T-cell (primary cell): ENCODE measurements around the gene HBEGF. TPM values are rescaled to one million over a fixed set of nuclear protein-coding genes. Genes with fewer than 3 reads are reported as not detected.
A peak's percentile ranks its signal among the peaks of the same experiment; 100 is the strongest.

ENCODE experiments used
- ATAC-seq, 4 experiments: fragments of 200-7000 bp in 3 of 4; fragments of 150-1000 bp in 1 of 4; cut with Tn5 transposase; replicated peaks in 1 of 4; 1 replicate in 3 of 4; 2 replicates in 1 of 4; pipeline ENCODE4 v1.10.0; 2021; ENCODE audit warnings: moderate library complexity in 3 of 4, mild to moderate bottlenecking in 2 of 4, moderate number of reproducible peaks in 1 of 4
- CTCF ChIA-PET, 2 donors: fragments of 300-600 bp; sonication (Branson Sonifier 250); formaldehyde crosslinking; loops; one replicate each; lab custom pipeline; 2022; ENCODE audit warnings: antibody characterized with exemption in 2 of 2; lab: Charles Lee
- POLR2A ChIA-PET, 2 donors: fragments of 300-600 bp; sonication (Branson Sonifier 250); formaldehyde crosslinking; loops; one replicate each; lab custom pipeline; 2022; ENCODE audit warnings: antibody characterized with exemption in 2 of 2; lab: Charles Lee
- DNase-seq, 35 experiments: peaks; one replicate each; pipeline versions ENCODE4 v3.0.0 to v3.0.0-alpha.2; 2013 to 2023
- H3K27ac ChIP-seq: one replicate; pipeline ENCODE4 v1.5.1; 2013; ENCODE audit warnings: low read length
- H3K27me3 ChIP-seq, 2 experiments: replicated peaks in 1 of 2; 1 replicate in 1 of 2; 2 replicates in 1 of 2; pipeline versions ENCODE4 v1.6.1 to v1.7.0; 2013; ENCODE audit warnings: low read length in 1 of 2, mixed read lengths in 1 of 2; ENCODE audit not compliant: control insufficient read depth in 2 of 2, insufficient read depth in 2 of 2; ENCODE audit errors: extremely low read depth in 1 of 2
- H3K36me3 ChIP-seq, 2 donors: 1 replicate in 1 of 2; 2 replicates in 1 of 2; pipeline versions ENCODE4 v1.6.1 to v1.7.0; 2013; ENCODE audit warnings: low read length in 1 of 2; ENCODE audit not compliant: control insufficient read depth in 2 of 2, insufficient read depth in 1 of 2; ENCODE audit errors: extremely low read depth in 1 of 2
- H3K4me1 ChIP-seq, 2 experiments: 1 replicate in 1 of 2; 2 replicates in 1 of 2; pipeline versions ENCODE4 v1.6.1 to v1.7.0; 2013; ENCODE audit warnings: low read length in 2 of 2, mixed read lengths in 1 of 2; ENCODE audit not compliant: insufficient read depth in 2 of 2, control insufficient read depth in 1 of 2; ENCODE audit errors: extremely low read depth in 1 of 2
- H3K4me3 ChIP-seq, 2 donors: 1 replicate in 1 of 2; 2 replicates in 1 of 2; pipeline versions ENCODE4 v1.5.1 to v1.7.0; 2013; ENCODE audit warnings: mild to moderate bottlenecking in 2 of 2, low read length in 1 of 2, moderate library complexity in 1 of 2; ENCODE audit not compliant: control insufficient read depth in 1 of 2; ENCODE audit errors: extremely low read depth in 1 of 2
- H3K9me3 ChIP-seq: 2 replicates; pipeline ENCODE4 v1.7.0; 2013
- H3K27ac Mint-ChIP-seq, 2 donors: one replicate each; pipeline ENCODE4 v1.8.0; 2020 to 2021; ENCODE audit warnings: mild to moderate bottlenecking in 2 of 2, mixed read lengths in 2 of 2
- H3K27me3 Mint-ChIP-seq, 2 donors: one replicate each; pipeline ENCODE4 v1.8.0; 2021 to 2022; ENCODE audit warnings: mixed read lengths in 2 of 2
- H3K36me3 Mint-ChIP-seq: one replicate; pipeline ENCODE4 v1.8.0; 2021; ENCODE audit warnings: mixed read lengths
- H3K4me1 Mint-ChIP-seq, 3 donors: one replicate each; pipeline ENCODE4 v1.8.0; 2020 to 2022; ENCODE audit warnings: mixed read lengths in 3 of 3, mild to moderate bottlenecking in 1 of 3
- H3K4me3 Mint-ChIP-seq, 3 donors: one replicate each; pipeline ENCODE4 v1.8.0; 2020 to 2022; ENCODE audit warnings: mild to moderate bottlenecking in 3 of 3, mixed read lengths in 3 of 3, moderate library complexity in 3 of 3
- H3K9me3 Mint-ChIP-seq, 3 donors: one replicate each; pipeline ENCODE4 v1.8.0; 2020 to 2022; ENCODE audit warnings: mixed read lengths in 3 of 3
- WGBS: methylation state at CpG from one replicate; pipeline ENCODE4 v1.1.5; 2013; ENCODE audit warnings: missing lambda C conversion rate; ENCODE audit not compliant: insufficient coverage; 5-methylcytosine and 5-hydroxymethylcytosine counted together
- total RNA-seq, 35 experiments: library from RNA in 6 of 35; stranded (reverse) in 6 of 35; fragments of 120-200 nt in 1 of 35; gene quantifications; one replicate each; pipeline versions ENCODE4 v1.2.1 to v1.2.4 and lab custom pipeline; 2013 to 2026

HBEGF gene
- total RNA-seq, 5 donors from 2014 or later (not counting 1 experiment from before 2014, with no cell fraction given): 0.47 to 2.8 (median 1.9) TPM

DNA sequence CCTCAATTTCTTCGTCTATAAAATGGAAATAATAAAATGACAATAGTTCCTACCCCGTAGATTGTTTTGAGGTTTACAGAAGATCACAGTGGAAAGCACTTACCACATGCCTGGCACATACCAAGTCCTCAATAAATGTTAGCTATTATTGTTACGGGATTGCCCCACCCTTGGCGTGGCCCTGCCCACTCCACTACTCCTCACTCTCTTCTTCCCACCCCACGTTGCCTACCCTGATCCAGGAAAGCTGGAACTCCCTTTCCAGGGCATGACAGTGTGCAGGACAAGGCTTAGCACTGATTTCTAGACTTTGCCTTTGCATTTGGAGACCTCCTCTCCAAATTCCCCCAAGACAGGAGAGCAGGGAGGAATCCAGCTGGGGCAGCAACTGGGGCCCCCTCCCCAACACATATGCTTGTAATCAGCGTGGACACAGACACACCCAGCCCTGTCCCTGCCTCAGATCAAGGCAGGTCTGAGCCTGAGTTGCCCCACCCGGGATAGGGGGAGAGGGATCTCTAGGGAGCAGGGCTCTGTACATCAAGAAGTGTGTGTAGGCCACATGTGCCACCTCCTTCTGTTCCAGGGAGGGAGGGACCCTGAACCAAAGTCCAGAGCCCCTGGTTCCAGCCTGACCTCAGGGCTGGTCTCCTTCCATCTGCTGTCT lies 20.3 kb upstream of the HBEGF start:
- H3K27ac ChIP-seq: no peak overlapping the region
- no peaks in the 10 kb centered on the region for H3K9me3 ChIP-seq
- ChIA-PET CTCF (interaction anchor here (0.6 to 1.4 kb wide), 4 partner anchors 14 to 1171 kb away, joined by 3 to 6 read pairs (median 4); no protein-coding TSS in a partner anchor), POLR2A (no interaction called here)
- Mint-ChIP-seq H3K27me3 (no peaks in the 10 kb centered on the region), H3K9me3 (no peaks in the 10 kb centered on the region), H3K36me3 (no peaks in the 10 kb centered on the region), H3K4me3 (no peak overlapping the region), H3K27ac (no peak overlapping the region), H3K4me1 (peaks cover 4 to 7% (median 4%) of the 10 kb centered on the region in 3 donors)
- peaks cover 0 to 12% of the 10 kb centered on the region in 2 experiments for H3K27me3 ChIP-seq
- 75% methylated on average over 5 of the region's 7 CpGs for WGBS
- ATAC-seq (no peak), DNase-seq (no peak)
- H3K4me3 ChIP-seq: no peak overlapping the region
- peaks cover 0 to 8% of the 10 kb centered on the region in 2 experiments for H3K4me1 ChIP-seq
- no peaks in the 10 kb centered on the region for H3K36me3 ChIP-seq

DNA sequence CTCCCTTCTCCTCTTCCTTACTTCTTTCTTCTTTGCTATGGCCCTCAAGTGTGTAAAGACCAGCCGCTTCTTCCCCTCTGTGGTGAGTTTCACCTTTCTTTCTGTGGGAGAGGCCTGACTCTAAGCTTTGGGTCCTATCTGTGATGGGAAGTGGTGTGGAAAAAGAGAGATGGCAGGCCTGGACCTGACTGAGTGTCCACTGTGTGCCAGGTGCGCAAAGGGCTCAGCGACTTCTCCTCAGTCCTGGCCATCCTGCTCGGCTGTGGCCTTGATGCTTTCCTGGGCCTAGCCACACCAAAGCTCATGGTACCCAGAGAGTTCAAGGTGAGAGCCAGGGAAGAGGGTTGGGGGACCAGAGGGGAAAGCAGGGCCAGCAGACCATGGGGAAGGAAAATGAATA lies 19.5 kb upstream of the HBEGF start:
- H3K36me3 ChIP-seq: no peaks in the 10 kb centered on the region
- peaks cover 4 to 7% (median 4%) of the 10 kb centered on the region in 3 donors for H3K4me1 Mint-ChIP-seq
- no peaks in the 10 kb centered on the region for H3K9me3 Mint-ChIP-seq
- H3K4me1 ChIP-seq: peaks cover 0 to 8% of the 10 kb centered on the region in 2 experiments
- DNase-seq (no peak), ATAC-seq (no peak)
- no peak overlapping the region for H3K27ac ChIP-seq
- WGBS: 92% methylated on average over 3 of the region's 4 CpGs
- no peaks in the 10 kb centered on the region for H3K36me3 Mint-ChIP-seq
- ChIA-PET POLR2A (no interaction called here), CTCF (interaction anchor here (0.6 to 1.1 kb wide), 4 partner anchors 15 to 1172 kb away, joined by 3 to 6 read pairs (median 3); no protein-coding TSS in a partner anchor)
- H3K4me3 ChIP-seq: no peak overlapping the region
- no peak overlapping the region for H3K4me3 Mint-ChIP-seq
- peaks cover 0 to 12% of the 10 kb centered on the region in 2 experiments for H3K27me3 ChIP-seq
- no peaks in the 10 kb centered on the region for H3K9me3 ChIP-seq
- no peak overlapping the region for H3K27ac Mint-ChIP-seq
- H3K27me3 Mint-ChIP-seq: no peaks in the 10 kb centered on the region

DNA sequence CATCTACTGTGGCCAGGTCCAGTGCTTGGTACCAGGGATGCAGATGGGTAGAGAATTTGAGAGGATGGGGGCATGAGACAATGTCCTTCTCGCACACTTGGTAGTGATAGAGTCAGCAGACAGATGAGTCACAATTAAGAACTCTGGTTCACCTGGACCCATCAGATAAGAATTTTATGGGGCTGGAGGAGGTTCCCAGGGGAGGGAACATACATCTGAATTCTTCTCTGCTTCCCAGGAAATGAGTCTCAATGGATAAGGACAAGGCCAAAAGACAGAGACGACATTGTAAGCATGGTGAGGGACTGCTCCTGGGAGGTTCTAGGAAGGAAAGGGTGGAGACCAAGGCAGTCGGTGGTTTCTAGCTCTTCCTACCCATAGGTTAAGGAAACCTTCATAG lies 18.9 kb upstream of the HBEGF start:
- H3K27me3 ChIP-seq: peaks cover 0 to 12% of the 10 kb centered on the region in 2 experiments
- ATAC-seq (no peak), DNase-seq (no peak)
- no peak overlapping the region for H3K4me3 ChIP-seq
- Mint-ChIP-seq H3K27me3 (no peaks in the 10 kb centered on the region), H3K4me1 (peaks cover 4 to 7% (median 4%) of the 10 kb centered on the region in 3 donors), H3K36me3 (no peaks in the 10 kb centered on the region), H3K27ac (no peak overlapping the region), H3K9me3 (no peaks in the 10 kb centered on the region), H3K4me3 (no peak overlapping the region)
- no CpG with 5 or more reads among the region's 3 CpGs for WGBS
- CTCF ChIA-PET: interaction anchor here (0.5 to 1.3 kb wide), 3 partner anchors 8 to 295 kb away, joined by 3 to 6 read pairs (median 4); no protein-coding TSS in a partner anchor
- H3K27ac ChIP-seq: no peak overlapping the region
- no peaks in the 10 kb centered on the region for H3K9me3 ChIP-seq
- H3K4me1 ChIP-seq: peaks cover 0 to 8% of the 10 kb centered on the region in 2 experiments
- POLR2A ChIA-PET: no interaction called here
- H3K36me3 ChIP-seq: no peaks in the 10 kb centered on the region

DNA sequence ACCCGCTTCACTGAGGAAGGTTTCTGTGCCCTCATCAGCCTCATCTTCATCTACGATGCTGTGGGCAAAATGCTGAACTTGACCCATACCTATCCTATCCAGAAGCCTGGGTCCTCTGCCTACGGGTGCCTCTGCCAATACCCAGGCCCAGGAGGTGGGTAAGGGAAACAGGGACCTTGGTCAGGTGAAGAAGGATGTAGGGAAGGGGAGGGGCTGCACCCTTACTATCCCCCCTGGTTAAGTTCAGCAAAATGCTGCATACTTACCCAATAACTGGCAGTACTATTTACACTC lies 18.0 kb upstream of the HBEGF start:
- ATAC-seq: no peak
- H3K27me3 Mint-ChIP-seq: no peaks in the 10 kb centered on the region
- peaks cover 0 to 8% of the 10 kb centered on the region in 2 experiments for H3K4me1 ChIP-seq
- H3K4me3 ChIP-seq: no peak overlapping the region
- POLR2A ChIA-PET: no interaction called here
- no peak overlapping the region for H3K27ac Mint-ChIP-seq
- DNase-seq: no peak
- no CpG with 5 or more reads among the region's 3 CpGs for WGBS
- no peak overlapping the region for H3K27ac ChIP-seq
- peaks cover 0 to 12% of the 10 kb centered on the region in 2 experiments for H3K27me3 ChIP-seq
- no peaks in the 10 kb centered on the region for H3K9me3 Mint-ChIP-seq
- no peaks in the 10 kb centered on the region for H3K9me3 ChIP-seq
- no peaks in the 10 kb centered on the region for H3K36me3 Mint-ChIP-seq
- CTCF ChIA-PET: interaction anchor here in 1 of 2 donors (1.3 to 3.8 kb wide), 2 partner anchors 9 to 12 kb away, joined by 4 to 22 read pairs; no protein-coding TSS in a partner anchor
- H3K4me3 Mint-ChIP-seq: peak overlapping the region in 1 of 3 donors; percentile 15
- peaks cover 4 to 7% (median 4%) of the 10 kb centered on the region in 3 donors for H3K4me1 Mint-ChIP-seq
- H3K36me3 ChIP-seq: no peaks in the 10 kb centered on the region

DNA sequence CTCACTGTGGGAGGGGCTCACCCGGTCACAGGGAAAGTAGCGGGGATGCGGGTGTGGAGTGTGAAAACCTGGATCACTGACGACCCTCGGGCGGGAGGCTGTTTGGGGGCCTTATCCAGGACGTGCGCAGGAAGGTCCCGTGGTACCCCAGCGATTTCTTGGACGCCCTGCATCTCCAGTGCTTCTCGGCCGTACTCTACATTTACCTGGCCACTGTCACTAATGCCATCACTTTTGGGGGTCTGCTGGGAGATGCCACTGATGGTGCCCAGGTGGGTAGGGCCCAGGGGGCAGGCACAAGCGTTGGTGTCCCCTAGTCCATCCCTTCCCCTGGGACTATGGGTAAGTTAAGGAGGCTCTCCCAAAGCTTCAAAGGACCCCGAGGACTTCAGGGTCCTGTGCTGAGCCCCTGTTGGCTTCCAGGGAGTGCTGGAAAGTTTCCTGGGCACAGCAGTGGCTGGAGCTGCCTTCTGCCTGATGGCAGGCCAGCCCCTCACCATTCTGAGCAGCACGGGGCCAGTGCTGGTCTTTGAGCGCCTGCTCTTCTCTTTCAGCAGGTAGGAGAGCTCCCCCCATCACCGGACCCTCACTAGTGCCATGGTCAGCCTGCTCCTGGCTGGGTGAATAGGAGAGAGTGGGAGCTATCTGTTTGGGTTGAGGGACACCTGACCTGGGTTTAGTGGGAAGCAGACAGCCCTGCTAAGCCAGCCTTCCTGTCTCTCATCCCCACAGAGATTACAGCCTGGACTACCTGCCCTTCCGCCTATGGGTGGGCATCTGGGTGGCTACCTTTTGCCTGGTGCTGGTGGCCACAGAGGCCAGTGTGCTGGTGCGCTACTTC lies 17.4 kb upstream of the HBEGF start:
- POLR2A ChIA-PET: no interaction called here
- Histone ChIP-seq H3K36me3 (no peaks in the 10 kb centered on the region), H3K27ac (no peak overlapping the region), H3K27me3 (peaks cover 0 to 12% of the 10 kb centered on the region in 2 experiments), H3K4me1 (peaks cover 0 to 8% of the 10 kb centered on the region in 2 experiments), H3K9me3 (no peaks in the 10 kb centered on the region), H3K4me3 (peak overlapping the region; percentile 1 to 35)
- H3K27me3 Mint-ChIP-seq: peaks cover 0 to under 1% of the 10 kb centered on the region in 2 donors
- H3K27ac Mint-ChIP-seq: no peak overlapping the region
- no peaks in the 10 kb centered on the region for H3K36me3 Mint-ChIP-seq
- no peaks in the 10 kb centered on the region for H3K9me3 Mint-ChIP-seq
- peaks cover 4 to 7% (median 4%) of the 10 kb centered on the region in 3 donors for H3K4me1 Mint-ChIP-seq
- no peak for ATAC-seq
- 56% methylated on average over 15 of the region's 20 CpGs for WGBS
- peak overlapping the region; percentile 63 to 68 (median 68) for H3K4me3 Mint-ChIP-seq
- DNase-seq: no peak
- CTCF ChIA-PET: interaction anchor here (0.5 to 3.8 kb wide), 21 partner anchors 9 to 358 kb away, joined by 3 to 22 read pairs (median 4); partner anchors contain the start of genes EIF4EBP3 (in 1 of the 2), IK (in 1 of the 2), NDUFA2 (in 1 of the 2) and PFDN1 (in 1 of the 2)
